RCC 7860 (cell line): Measurements from ENCODE around the gene PRRC1.

Source experiments
- DNase-seq: peaks from one replicate; pipeline ENCODE4 v3.0.0-alpha.2; 2015; ENCODE audit warnings: low spot score
- FAIRE-seq: peaks from 2 replicates; lab custom pipeline; 2012; peaks lifted over from hg19 to GRCh38; lab: Jason Lieb, UNC

The PRRC1 gene

GRCh38 chr5:127574852-127575679, 57.6 kb downstream of the PRRC1 start:
- no peak for FAIRE-seq
- DNase-seq, result no peak

- peak; percentile 25 for FAIRE-seq
Observed at GRCh38 chr5:127577458-127577857, 60.0 kb downstream of the PRRC1 start.

GRCh38 chr5:127580731-127581130, 63.3 kb downstream of the PRRC1 start:
- FAIRE-seq (no peak), DNase-seq (no peak)

More at GRCh38 chr5:127577458-127577857, 60.0 kb downstream of the PRRC1 start:
- DNase-seq, result no peak

DNA sequence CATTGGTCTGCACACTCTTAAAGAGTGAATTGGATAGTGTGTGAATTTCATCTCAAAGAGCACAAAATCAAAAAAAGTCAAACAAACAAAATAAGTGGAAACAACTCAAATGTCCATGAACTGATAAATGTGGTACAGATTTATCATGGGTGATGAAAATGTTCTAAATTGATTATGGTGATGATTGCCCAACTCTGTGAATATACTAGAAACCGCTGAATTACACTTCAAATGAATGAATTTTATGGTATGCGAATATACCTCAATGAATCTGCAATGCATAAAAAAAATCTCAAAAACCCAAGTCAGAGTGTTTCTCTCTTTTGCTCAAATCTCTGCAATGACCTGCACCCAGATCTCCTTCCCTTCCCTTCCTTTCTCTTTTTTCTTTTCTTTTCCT, 64.0 kb downstream of the PRRC1 start:
- no peak for DNase-seq
- FAIRE-seq, result no peak

GRCh38 chr5:127582773-127583370, 65.4 kb downstream of the PRRC1 start:
- FAIRE-seq (no peak), DNase-seq (no peak)

DNA sequence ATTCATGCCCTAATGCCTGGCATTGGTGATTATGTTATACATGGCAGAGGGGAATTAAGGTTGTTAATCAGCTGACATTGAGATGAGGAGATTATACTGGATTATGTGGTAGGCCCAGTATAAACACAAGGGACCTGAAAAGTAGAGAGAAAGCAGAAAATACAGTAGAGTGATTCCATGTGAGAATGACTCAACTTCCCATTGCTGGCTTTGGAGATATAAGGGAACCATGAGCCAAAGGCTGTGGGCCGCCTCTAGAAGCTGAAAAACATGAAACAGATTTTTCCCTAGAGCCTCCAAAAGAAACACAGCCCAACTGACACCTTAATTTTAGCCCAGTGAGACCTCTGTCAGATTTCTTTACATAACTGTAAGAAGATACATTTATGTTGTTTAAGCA, 66.4 kb downstream of the PRRC1 start:
- no peak for FAIRE-seq
- DNase-seq, result no peak

GRCh38 chr5:127585661-127586060, 68.2 kb downstream of the PRRC1 start:
- FAIRE-seq (no peak), DNase-seq (no peak)

DNA sequence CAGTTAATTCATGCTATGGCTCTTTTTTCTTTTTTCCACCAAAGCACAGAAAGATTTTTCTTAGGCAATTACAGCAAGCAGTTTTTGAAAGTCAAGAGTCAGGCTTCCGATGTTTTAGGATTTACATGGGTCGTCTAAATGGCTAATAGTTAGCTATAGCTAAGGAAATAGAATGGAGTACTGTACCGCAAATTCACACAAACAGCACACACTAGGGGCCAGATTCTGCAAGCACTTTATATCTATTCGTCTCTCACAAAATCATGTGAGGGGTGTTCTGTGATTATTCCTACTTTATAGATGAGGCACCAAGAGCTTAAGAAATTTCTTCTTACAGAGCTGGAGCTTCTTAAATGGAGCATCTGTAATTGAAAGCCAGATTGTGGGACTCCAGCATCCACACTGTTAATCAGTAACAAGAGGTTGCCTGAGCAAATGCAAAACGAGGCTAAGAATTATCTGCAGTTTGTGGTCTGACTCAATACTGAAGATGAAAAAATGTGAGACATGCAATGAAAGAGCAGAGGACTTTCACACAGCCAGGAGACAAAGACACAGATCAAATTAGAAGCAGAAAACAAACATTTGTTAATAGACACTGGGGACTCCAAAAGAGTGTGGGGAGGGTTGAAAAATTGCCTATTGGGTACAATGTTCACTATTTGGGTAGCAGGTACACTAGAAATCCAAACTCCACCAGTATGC, 68.8 kb downstream of the PRRC1 start:
- peak; percentile 90 for FAIRE-seq
- DNase-seq, result peak; percentile 58

DNA sequence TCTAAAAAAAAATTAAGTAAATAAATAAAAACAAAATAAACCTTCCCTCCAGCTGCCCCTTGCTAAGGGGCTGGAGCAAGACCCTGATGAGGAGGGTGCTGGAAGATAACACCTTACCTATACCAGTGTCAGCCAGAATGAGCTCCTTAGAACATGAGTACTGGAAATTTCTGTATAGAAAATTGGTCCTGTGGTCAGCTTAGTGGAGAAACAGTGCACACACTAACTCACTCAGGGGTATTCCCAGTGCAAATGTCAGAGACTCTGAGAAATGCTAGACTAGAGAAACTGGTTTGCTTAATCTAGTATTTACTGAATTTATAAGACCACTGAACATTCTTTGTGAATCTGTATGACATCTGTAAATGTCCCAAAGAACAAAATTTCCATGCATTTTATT, 69.4 kb downstream of the PRRC1 start:
- FAIRE-seq (no peak), DNase-seq (no peak)

DNA sequence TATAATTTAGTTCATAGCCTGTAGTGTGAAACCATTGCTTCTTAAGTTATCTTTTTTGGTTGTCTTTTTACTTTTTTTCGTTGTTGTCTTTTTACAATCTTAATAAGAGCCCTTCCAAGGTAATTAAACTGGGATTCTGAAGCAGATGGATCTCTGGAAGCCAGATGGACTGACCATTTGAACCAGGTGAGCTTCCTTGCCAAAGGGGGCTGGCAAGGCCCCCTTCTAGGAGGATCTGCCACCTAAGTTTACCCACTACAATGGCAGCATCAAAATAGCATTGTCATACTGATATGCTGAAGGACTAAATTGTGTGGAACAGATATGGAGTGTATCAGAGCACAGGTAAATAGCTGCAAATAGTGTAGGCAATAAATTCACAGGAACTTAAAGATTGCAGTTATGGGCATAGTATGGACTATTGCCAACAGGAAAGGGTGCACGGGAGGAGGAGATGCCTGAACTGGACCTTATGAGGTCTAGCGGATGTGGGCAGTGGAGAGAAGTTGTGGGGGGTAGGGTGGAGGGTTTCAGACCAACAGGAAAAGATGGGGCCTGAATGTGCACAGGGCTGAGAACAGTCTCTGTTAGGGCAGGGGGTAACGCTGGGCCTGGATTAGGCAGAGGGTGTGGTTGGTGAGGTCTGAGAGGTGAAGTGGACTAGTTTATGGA, 69.9 kb downstream of the PRRC1 start:
- DNase-seq (no peak), FAIRE-seq (no peak)

GRCh38 chr5:127588368-127588767, 70.9 kb downstream of the PRRC1 start:
- no peak for DNase-seq
- FAIRE-seq, result no peak

DNA sequence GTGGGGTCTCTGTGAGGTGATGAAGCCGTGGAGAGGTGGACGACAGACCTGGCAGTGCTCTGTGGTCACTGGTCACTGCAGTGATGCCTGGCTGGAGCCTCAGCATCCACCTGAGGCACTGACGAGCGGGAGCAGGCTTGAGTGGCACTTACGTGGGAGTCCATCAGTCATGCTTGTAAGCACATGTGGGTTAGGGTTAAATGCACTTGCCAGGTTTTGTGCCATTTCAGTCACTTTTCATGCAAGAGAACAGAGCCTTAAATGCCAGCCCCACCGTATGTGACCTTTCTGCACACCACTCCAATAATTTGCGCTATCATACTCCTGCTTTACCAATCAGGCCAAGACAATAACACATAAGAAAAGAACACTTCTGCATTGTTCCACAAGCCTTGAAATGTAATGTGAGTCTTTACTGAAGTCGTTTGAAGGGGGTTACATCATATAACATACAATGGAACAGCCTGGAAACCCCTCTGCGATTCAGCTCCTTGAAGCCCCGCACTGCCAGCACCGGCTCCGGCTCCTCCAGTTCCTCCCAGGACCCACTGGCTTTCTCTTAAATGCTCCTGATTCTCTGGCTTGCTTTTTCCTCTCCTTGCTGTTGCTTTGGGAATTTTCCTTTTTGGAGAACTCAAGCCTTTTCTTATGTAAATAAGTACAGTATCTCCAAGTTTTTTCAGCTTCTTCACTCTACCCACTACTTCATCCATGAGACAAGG, 72.0 kb downstream of the PRRC1 start:
- DNase-seq, result no peak
- no peak for FAIRE-seq

DNA sequence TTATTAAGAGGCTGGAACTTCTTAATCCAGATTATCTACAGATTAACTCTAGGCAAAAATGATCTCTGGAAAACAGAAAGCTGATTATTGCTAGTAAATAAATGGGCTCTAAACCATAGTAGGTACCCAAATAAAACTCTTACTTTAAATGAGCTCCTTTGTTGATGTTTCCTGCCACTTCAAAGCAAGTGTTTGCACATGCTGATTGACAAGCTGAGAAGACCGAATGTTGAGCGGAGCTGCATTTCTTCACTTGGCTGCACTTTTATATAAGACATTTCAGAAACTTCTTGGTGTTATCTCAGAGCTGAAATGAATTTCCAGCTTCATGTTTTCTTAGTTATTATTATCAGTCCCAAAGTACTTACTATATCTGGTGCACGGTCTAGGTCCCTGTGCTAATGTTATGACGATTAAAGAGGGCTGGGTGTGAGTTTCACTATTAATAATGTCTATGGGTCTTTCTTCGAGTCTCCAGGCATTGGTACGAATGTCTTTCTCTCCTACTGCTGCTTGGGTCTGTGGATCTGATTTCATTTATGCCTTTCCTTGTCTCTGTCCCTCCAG, 72.8 kb downstream of the PRRC1 start:
- FAIRE-seq (no peak), DNase-seq (no peak)

GRCh38 chr5:127595484-127596368, 78.3 kb downstream of the PRRC1 start:
- FAIRE-seq, result no peak
- DNase-seq, result no peak

GRCh38 chr5:127596501-127596900, 79.1 kb downstream of the PRRC1 start:
- DNase-seq (no peak), FAIRE-seq (no peak)

DNA sequence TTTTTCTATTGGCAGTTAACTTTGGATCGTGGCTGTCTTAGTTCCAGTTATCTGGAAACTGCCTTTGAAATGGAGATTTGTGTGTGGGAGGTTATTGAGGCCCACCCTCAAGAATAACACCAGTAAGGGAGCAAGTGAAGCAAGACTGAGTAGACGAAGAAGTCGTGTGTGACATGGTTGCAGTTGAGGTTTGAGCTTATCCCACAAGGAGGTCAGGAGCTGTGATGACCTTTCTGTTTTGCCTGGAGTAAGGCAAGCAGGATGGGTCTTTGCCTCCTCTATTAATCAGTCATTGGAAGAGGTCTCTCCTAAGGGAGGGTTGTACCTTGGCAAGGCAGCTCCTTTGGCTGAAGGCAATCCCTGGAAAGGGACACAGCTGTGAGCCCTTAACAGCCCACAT, 81.9 kb downstream of the PRRC1 start:
- no peak for FAIRE-seq
- no peak for DNase-seq

DNA sequence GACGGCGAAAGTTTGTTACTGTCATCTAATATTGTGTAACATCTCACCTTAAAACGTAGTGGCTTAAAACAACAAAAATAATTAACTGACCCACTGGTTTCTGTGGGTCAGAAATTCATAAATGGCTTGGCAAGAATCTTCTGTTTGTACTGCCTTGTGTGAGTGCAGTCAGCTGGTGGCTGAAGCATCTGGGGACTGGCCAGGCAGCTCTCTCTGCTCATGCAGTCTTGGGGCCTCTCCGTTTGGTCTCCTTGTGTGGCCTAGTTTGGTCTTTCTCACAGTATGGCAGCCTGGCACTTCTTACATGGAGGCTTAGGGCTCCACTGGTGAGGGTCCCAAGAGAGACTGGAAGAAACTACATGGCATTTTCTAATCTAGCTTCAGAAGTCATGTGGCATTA, 82.4 kb downstream of the PRRC1 start:
- FAIRE-seq (no peak), DNase-seq (no peak)

DNA sequence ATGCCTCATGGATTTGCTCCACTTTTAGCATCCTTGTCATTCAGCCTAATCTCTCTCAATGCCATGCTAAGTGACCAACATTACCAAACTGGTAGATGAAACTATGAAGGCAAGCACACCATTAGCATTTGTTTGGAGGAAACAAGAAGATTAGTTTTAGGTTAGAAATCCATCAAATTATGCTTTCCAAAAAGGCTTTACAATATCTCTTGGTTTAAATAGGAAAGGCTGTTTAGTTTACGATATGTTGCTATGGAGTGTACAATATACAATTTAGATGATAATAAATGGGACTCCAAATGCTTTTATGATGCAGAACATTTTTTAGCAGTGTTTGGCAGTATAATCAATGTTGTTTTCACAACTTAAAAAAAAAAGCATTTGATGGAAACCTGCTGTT, 83.7 kb downstream of the PRRC1 start:
- FAIRE-seq, result no peak
- no peak for DNase-seq

GRCh38 chr5:127601601-127602000, 84.2 kb downstream of the PRRC1 start:
- no peak for FAIRE-seq
- DNase-seq, result no peak
